A673 (cell line): ENCODE measurements around the gene RPS6KA2. TPM values are rescaled to one million over a fixed set of nuclear protein-coding genes. Genes with fewer than 3 reads are reported as not detected.

ENCODE experiments used
- BruUV-seq: library from RNA; stranded (reverse); fragments of 400-500 nt; replicated peaks from 2 replicates; lab custom pipeline; 2021; lab: Mats Ljungman, UMichigan
- CTCF ChIA-PET: fragments of 300-600 bp; sonication (Branson Sonifier 250); formaldehyde crosslinking; loops from one replicate; lab custom pipeline; 2022; ENCODE audit warnings: antibody characterized with exemption; lab: Charles Lee
- POLR2A ChIA-PET: fragments of 300-600 bp; sonication (Branson Sonifier 250); formaldehyde crosslinking; loops from one replicate; lab custom pipeline; 2022; ENCODE audit warnings: antibody characterized with exemption; ENCODE audit not compliant: low non-redundant PET; lab: Charles Lee
- DNase-seq: peaks from one replicate; pipeline ENCODE4 v3.0.0-alpha.2; 2015; ENCODE audit warnings: low spot score
- H3K27ac ChIP-seq: fragments of 200-600 bp; sonication (generic); 2 replicates; pipeline ENCODE4 v1.5.1; 2016; ENCODE audit warnings: mixed run types, low read depth, mild to moderate bottlenecking, mixed read lengths, antibody characterized with exemption, low read length; ENCODE audit not compliant: poor library complexity, severe bottlenecking
- H3K27me3 ChIP-seq: fragments of 200-600 bp; sonication (generic); replicated peaks from 2 replicates; pipeline ENCODE4 v1.6.1; 2017; ENCODE audit warnings: mixed run types, low read depth, mild to moderate bottlenecking, mixed read lengths, antibody characterized with exemption, low read length; ENCODE audit not compliant: insufficient read depth, poor library complexity
- H3K36me3 ChIP-seq: fragments of 200-600 bp; sonication (generic); 2 replicates; pipeline ENCODE4 v1.6.1; 2016; ENCODE audit warnings: mixed run types, mild to moderate bottlenecking, mixed read lengths, antibody characterized with exemption, low read length; ENCODE audit not compliant: insufficient read depth, poor library complexity, severe bottlenecking
- H3K4me1 ChIP-seq: fragments of 200-600 bp; sonication (generic); 2 replicates; pipeline ENCODE4 v1.6.1; 2017; ENCODE audit warnings: mixed run types, mild to moderate bottlenecking, mixed read lengths, antibody characterized with exemption, low read length; ENCODE audit not compliant: insufficient read depth, poor library complexity, severe bottlenecking
- H3K4me3 ChIP-seq: fragments of 200-600 bp; sonication (generic); 2 replicates; pipeline ENCODE4 v1.5.1; 2016; ENCODE audit warnings: low read depth, mixed run types, mild to moderate bottlenecking, mixed read lengths, low read length; ENCODE audit not compliant: poor library complexity, severe bottlenecking
- H3K9me3 ChIP-seq: fragments of 200-600 bp; sonication (generic); 2 replicates; pipeline ENCODE4 v1.6.1; 2016; ENCODE audit warnings: mixed run types, low read depth, mild to moderate bottlenecking, mixed read lengths, antibody characterized with exemption, low read length; ENCODE audit not compliant: poor library complexity, severe bottlenecking
- CTCF ChIP-seq: fragments of 300-800, 200-600 bp; sonication (generic); conservative IDR thresholded peaks from 2 replicates; pipeline ENCODE4 v1.5.1; 2017; ENCODE audit warnings: low read depth, mild to moderate bottlenecking, antibody characterized with exemption, low read length, moderate library complexity, mixed read lengths
- EZH2 ChIP-seq: fragments of 200-600 bp; sonication (generic); IDR thresholded peaks from 2 replicates; pipeline ENCODE4 v1.6.1; 2017; ENCODE audit warnings: borderline replicate concordance, low read depth, mild to moderate bottlenecking, mixed read lengths, antibody characterized with exemption, low read length; ENCODE audit not compliant: poor library complexity, severe bottlenecking
- intact Hi-C: fragments of 100-400 bp; cut with micrococcal nuclease; formaldehyde crosslinking; loops from one replicate; pipeline ENCODE4 v1.10.0; 2022; ENCODE audit not compliant: unreplicated experiment
- total RNA-seq: library from RNA; stranded (reverse); gene quantifications from 2 replicates; pipeline ENCODE4 v1.2.3, GENCODE V29; 2021

Gene RPS6KA2
- total RNA-seq, 1 experiment from 2014 or later, result 30.1 TPM

DNA sequence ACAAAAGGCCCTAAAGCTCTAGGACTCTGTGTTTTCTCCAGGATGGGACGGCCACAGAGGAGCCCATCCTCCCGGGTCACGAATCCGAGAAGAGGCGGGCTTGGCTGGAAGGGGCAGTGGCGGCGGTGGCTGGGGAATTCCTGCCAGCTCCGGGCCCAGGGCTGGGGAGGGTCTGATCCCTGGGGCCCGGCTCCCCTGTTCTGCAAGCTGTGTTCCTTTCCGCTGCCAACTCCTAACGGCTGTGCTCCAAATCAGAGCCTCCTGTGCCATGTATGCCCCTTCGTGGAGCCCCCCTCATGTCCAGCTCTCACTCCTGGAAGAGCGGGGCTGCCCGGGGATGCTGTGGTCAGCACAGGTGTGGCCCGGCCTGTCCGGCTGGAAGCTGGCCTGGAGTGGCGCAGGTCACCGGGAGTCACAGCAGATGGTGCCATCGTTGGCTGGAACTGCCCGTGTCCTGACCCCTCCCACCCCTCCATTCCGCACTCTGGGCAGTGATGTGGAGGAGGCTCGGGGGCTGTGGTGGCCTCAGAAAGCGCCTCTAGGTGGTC, 156.1 kb downstream of the RPS6KA2 start:
- ChIA-PET CTCF (no interaction called here), POLR2A (no interaction called here)
- no peaks in the 10 kb centered on the region for H3K36me3 ChIP-seq
- H3K4me3 ChIP-seq, result no peak overlapping the region
- no peaks in the 10 kb centered on the region for H3K4me1 ChIP-seq
- BruUV-seq, result no TSS peak
- H3K27me3 ChIP-seq, result no peaks in the 10 kb centered on the region
- H3K27ac ChIP-seq, result no peak overlapping the region
- no peak for DNase-seq
- TF ChIP-seq EZH2 (no peak), CTCF (no peak)
- intact Hi-C loops, result no loop called here
- no peaks in the 10 kb centered on the region for H3K9me3 ChIP-seq

- no peak overlapping the region for H3K27ac ChIP-seq
- no peaks in the 10 kb centered on the region for H3K27me3 ChIP-seq
- no peak for DNase-seq
- H3K4me1 ChIP-seq, result no peaks in the 10 kb centered on the region
- no peak overlapping the region for H3K4me3 ChIP-seq
- ChIA-PET POLR2A (no interaction called here), CTCF (no interaction called here)
- no TSS peak for BruUV-seq
- no peaks in the 10 kb centered on the region for H3K9me3 ChIP-seq
- no peaks in the 10 kb centered on the region for H3K36me3 ChIP-seq
- intact Hi-C loops, result no loop called here
- no peak for TF ChIP-seq CTCF
- TF ChIP-seq EZH2, result no peak
Observed at GRCh38 chr6:166470029-166470862, 156.8 kb downstream of the RPS6KA2 start.

DNA sequence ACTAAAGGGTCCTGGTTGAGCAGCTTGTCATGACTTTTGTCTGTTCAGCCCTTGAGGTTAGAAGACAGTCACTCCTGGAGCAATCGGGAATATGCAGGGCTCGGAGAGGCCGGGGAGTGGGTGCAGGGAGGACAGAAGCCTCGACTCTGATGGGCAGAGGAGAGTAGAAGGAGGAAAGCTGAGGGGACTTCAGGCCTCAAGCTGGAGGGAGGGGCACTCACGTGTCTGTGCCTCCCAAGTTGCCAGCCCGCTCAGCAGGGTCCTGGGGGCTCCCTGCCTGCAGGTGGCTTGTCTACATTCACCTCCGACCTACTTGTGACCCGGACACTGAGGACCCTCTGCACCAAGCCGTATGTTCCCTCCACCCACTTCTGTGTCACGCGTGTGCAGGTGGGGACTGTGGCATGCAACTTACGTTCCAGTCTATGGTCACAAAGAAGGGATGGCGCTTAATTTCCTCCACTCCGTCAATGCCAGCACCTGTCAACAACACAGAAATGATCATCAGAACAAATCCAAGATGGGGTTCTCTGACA, 157.6 kb downstream of the RPS6KA2 start:
- TF ChIP-seq EZH2 (no peak), CTCF (no peak)
- H3K36me3 ChIP-seq, result no peaks in the 10 kb centered on the region
- ChIA-PET POLR2A (no interaction called here), CTCF (no interaction called here)
- H3K27ac ChIP-seq, result no peak overlapping the region
- DNase-seq, result no peak
- intact Hi-C loops, result loop anchor here (5.0 kb wide), 1 partner anchor 483 kb away; no protein-coding TSS in a partner anchor
- H3K4me1 ChIP-seq, result no peaks in the 10 kb centered on the region
- no peak overlapping the region for H3K4me3 ChIP-seq
- H3K9me3 ChIP-seq, result no peaks in the 10 kb centered on the region
- no peaks in the 10 kb centered on the region for H3K27me3 ChIP-seq
- no TSS peak for BruUV-seq
